ENCODE data around the gene TRIM46. TPM values are rescaled to one million over a fixed set of nuclear protein-coding genes. Genes with fewer than 3 reads are reported as not detected.

The TRIM46 gene
- total and polyA plus RNA-seq, 2 donors from 2014 or later: 0.28 to 2.1 TPM

DNA sequence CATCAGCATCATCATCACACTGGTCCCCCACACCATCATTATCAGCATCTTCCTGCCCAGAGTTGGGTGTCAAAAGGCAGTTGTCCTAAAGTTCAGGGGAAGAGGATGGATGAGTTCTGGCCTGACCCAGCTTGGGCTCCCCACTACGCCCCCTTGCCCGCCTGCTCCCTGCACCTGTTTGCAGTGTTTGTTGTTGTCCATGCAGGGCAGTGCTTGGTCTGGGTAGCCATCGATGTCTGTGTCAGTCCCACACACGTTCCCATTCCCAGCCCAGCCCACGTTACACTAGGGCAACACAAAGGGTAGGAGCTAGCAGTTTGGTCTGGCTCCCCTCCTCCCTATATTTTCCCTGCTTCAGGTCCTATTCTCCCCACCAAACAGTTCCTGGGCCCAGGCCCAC is 27.3 kb downstream of the TRIM46 start:
- DNase-seq: peak in 1 of 5 donors; percentile 56
- H3K9me3 ChIP-seq (ENCODE audit: control insufficient read depth in 2 of 3, insufficient read depth in 1 of 3, low read length in 3 of 3): no peaks in the 10 kb centered on the region

GRCh38 chr1:155202198-155202597 is 28.5 kb downstream of the TRIM46 start:
- Histone ChIP-seq H3K36me3 (ENCODE audit: control insufficient read depth in 2 of 3, insufficient read depth in 3 of 3, low read length in 3 of 3) (no peaks in the 10 kb centered on the region), H3K4me3 (ENCODE audit: low read length in 3 of 3) (no peak overlapping the region), H3K9ac (ENCODE audit: low read length in 3 of 3) (no peak overlapping the region), H3K9me3 (ENCODE audit: control insufficient read depth in 2 of 3, insufficient read depth in 1 of 3, low read length in 3 of 3) (no peaks in the 10 kb centered on the region), H3K4me1 (ENCODE audit: control insufficient read depth in 2 of 3, insufficient read depth in 2 of 3, low read depth in 1 of 3, low read length in 3 of 3) (peaks cover 0 to 2% (median 0%) of the 10 kb centered on the region in 3 donors), H3K27ac (ENCODE audit: low read depth in 2 of 2, low read length in 2 of 2) (no peak overlapping the region), H3K27me3 (ENCODE audit: control insufficient read depth, insufficient read depth, low read length) (no peaks in the 10 kb centered on the region)
- FAIRE-seq (no peak), DNase-seq (peak in 1 of 5 donors; percentile 69)
- intact Hi-C loops (cut with DNase I): no loop called here
- no peak for TF ChIP-seq CTCF (IDR thresholded peaks at IDR 0.05; ENCODE audit: borderline replicate concordance, extremely low read depth, insufficient read depth)

More for the DNA sequence above, 27.3 kb downstream of the TRIM46 start:
- no peak for FAIRE-seq
- Histone ChIP-seq H3K27me3 (ENCODE audit: control insufficient read depth, insufficient read depth, low read length) (no peaks in the 10 kb centered on the region), H3K36me3 (ENCODE audit: control insufficient read depth in 2 of 3, insufficient read depth in 3 of 3, low read length in 3 of 3) (no peaks in the 10 kb centered on the region), H3K4me3 (ENCODE audit: low read length in 3 of 3) (no peak overlapping the region), H3K4me1 (ENCODE audit: control insufficient read depth in 2 of 3, insufficient read depth in 2 of 3, low read depth in 1 of 3, low read length in 3 of 3) (no peaks in the 10 kb centered on the region), H3K27ac (ENCODE audit: low read depth in 2 of 2, low read length in 2 of 2) (no peak overlapping the region), H3K9ac (ENCODE audit: low read length in 3 of 3) (no peak overlapping the region)
- TF ChIP-seq CTCF (IDR thresholded peaks at IDR 0.05; ENCODE audit: borderline replicate concordance, extremely low read depth, insufficient read depth): no peak
- intact Hi-C loops (cut with DNase I): no loop called here

DNA sequence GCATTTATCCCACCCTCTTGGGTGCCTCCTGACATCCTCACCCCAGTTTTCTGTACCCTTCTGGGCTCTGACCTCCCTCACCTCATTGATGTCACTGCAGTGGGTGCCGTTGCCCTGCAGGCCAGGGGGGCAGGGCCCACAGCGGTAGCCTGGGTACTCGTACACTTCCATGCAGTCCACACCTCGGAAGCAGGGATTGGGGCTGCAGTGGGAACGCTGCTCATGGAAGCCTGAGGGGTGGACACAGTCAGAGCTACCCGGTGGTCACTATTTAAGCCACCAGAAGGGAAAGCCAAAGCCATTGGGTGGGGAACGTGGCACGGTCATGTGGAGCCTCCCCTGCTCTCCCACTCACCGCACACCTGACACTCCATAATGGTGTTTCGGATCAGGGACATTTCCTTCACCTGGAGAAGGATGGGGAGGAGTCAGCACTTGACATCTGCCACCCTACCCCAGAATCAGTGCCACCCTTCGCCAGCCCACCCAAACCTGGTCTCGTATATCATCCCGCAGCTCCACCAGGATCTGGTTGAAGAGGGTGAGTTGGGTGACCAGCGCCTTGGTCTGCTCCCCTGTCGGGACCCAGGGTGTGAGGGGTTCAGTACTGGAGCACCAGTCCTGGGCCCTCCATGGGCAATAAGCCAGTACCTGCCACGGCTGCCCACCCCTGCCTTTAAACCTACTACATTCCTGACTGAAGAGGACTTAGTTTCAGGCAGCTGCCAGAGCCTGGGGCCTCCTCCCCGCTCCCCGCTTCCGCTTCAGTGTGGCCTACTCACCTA is 29.3 kb downstream of the TRIM46 start:
- Histone ChIP-seq H3K27me3 (ENCODE audit: control insufficient read depth, insufficient read depth, low read length) (no peaks in the 10 kb centered on the region), H3K36me3 (ENCODE audit: control insufficient read depth in 2 of 3, insufficient read depth in 3 of 3, low read length in 3 of 3) (no peaks in the 10 kb centered on the region), H3K9me3 (ENCODE audit: control insufficient read depth in 2 of 3, insufficient read depth in 1 of 3, low read length in 3 of 3) (no peaks in the 10 kb centered on the region), H3K4me3 (ENCODE audit: low read length in 3 of 3) (no peak overlapping the region), H3K9ac (ENCODE audit: low read length in 3 of 3) (no peak overlapping the region), H3K4me1 (ENCODE audit: control insufficient read depth in 2 of 3, insufficient read depth in 2 of 3, low read depth in 1 of 3, low read length in 3 of 3) (peaks cover 0 to 3% (median under 1%) of the 10 kb centered on the region in 3 donors), H3K27ac (ENCODE audit: low read depth in 2 of 2, low read length in 2 of 2) (no peak overlapping the region)
- FAIRE-seq (no peak), DNase-seq (peak in 1 of 5 donors; percentile 59)
- TF ChIP-seq CTCF (IDR thresholded peaks at IDR 0.05; ENCODE audit: borderline replicate concordance, extremely low read depth, insufficient read depth): no peak
- intact Hi-C loops (cut with DNase I): no loop called here
